Thoracic aorta (tissue), 2 donors: ENCODE measurements around the gene CLCA2. TPM values are rescaled to one million over a fixed set of nuclear protein-coding genes. Genes with fewer than 3 reads are reported as not detected.

Experiments
- ATAC-seq: fragments of 150-250 bp; one replicate; pipeline ENCODE4 v1.8.0; 2017; ENCODE audit warnings: low read depth; ENCODE audit not compliant: insufficient number of reproducible peaks, low FRiP score
- DNase-seq: peaks from one replicate; pipeline ENCODE4 v3.0.0-alpha.2; 2020; ENCODE audit warnings: low spot score
- H3K27ac ChIP-seq, 2 donors: fragments of 200-600 bp; sonication (generic); 1 replicate in 1 of 2; 2 replicates in 1 of 2; pipeline ENCODE4 v1.5.1; 2016; ENCODE audit warnings: mild to moderate bottlenecking in 2 of 2, moderate library complexity in 2 of 2
- H3K27me3 ChIP-seq: fragments of 200-600 bp; sonication (generic); replicated peaks from 2 replicates; pipeline ENCODE4 v1.6.0; 2016; ENCODE audit warnings: mild to moderate bottlenecking; ENCODE audit not compliant: insufficient read depth
- H3K36me3 ChIP-seq: fragments of 200-600 bp; sonication (generic); one replicate; pipeline ENCODE4 v1.5.1; 2016
- H3K4me1 ChIP-seq, 2 donors: fragments of 200-600 bp; sonication (generic); 1 replicate in 1 of 2; 2 replicates in 1 of 2; pipeline versions ENCODE4 v1.5.1 to v1.6.0; 2016; ENCODE audit warnings: low read depth in 2 of 2, mild to moderate bottlenecking in 1 of 2; ENCODE audit not compliant: control insufficient read depth in 1 of 2
- H3K4me3 ChIP-seq: fragments of 200-600 bp; sonication (generic); 2 replicates; pipeline ENCODE4 v1.5.1; 2016; ENCODE audit warnings: mild to moderate bottlenecking
- H3K9me3 ChIP-seq: fragments of 200-600 bp; sonication (generic); 2 replicates; pipeline ENCODE4 v1.5.1; 2016
- CTCF ChIP-seq: fragments of 200-600 bp; sonication (generic); IDR thresholded peaks from one replicate; pipeline ENCODE4 v1.5.1; 2019; ENCODE audit warnings: antibody characterized with exemption
- total RNA-seq, 2 donors: library from RNA; depleted of rRNA; stranded (reverse); fragments of >200 nt; gene quantifications; one replicate each; pipeline versions ENCODE4 v1.1.0 to v1.2.3, GENCODE V29; 2016

The CLCA2 gene
- total RNA-seq, 2 donors from 2014 or later: 0.28 TPM; not detected in 1

GRCh38 chr1:86394416-86394815, 29.6 kb upstream of the CLCA2 start:
- no peak for DNase-seq
- no peak for ATAC-seq
- Histone ChIP-seq H3K27me3 (no peaks in the 10 kb centered on the region), H3K9me3 (no peaks in the 10 kb centered on the region), H3K4me3 (no peak overlapping the region), H3K27ac (no peak overlapping the region), H3K4me1 (peaks cover 3 to 19% of the 10 kb centered on the region in 2 donors), H3K36me3 (no peaks in the 10 kb centered on the region)
- no peak for TF ChIP-seq CTCF

- peak; percentile 75 for ATAC-seq
Measured at GRCh38 chr1:86395751-86396497, 28.0 kb upstream of the CLCA2 start, which contains the start of gene ODF2L. Gene ODF2L, minus strand, starts transcription at chr1:86396323. Its CDS starts 9,296 bp downstream, at chr1:86387027.

GRCh38 chr1:86396498-86396890, 27.5 kb upstream of the CLCA2 start:
- no peak for TF ChIP-seq CTCF
- DNase-seq (no peak), ATAC-seq (peak; percentile 14)
- no peaks in the 10 kb centered on the region for H3K36me3 ChIP-seq
- H3K27ac ChIP-seq: peak overlapping the region; percentile 36 to 75
- H3K4me1 ChIP-seq: peaks cover 3 to 19% of the 10 kb centered on the region in 2 donors
- no peaks in the 10 kb centered on the region for H3K27me3 ChIP-seq
- peak overlapping the region; percentile 90 for H3K4me3 ChIP-seq
- H3K9me3 ChIP-seq: no peaks in the 10 kb centered on the region

More at GRCh38 chr1:86395751-86396497, 28.0 kb upstream of the CLCA2 start, which contains the start of gene ODF2L:
- H3K9me3 ChIP-seq: no peaks in the 10 kb centered on the region
- peak within 1 kb of the TSS; percentile 90 for H3K4me3 ChIP-seq
- peaks cover 3 to 19% of the 10 kb centered on the region in 2 donors for H3K4me1 ChIP-seq
- no peaks in the 10 kb centered on the region for H3K36me3 ChIP-seq
- no peak for TF ChIP-seq CTCF
- DNase-seq: peak; percentile 41
- no peaks in the 10 kb centered on the region for H3K27me3 ChIP-seq
- peak within 1 kb of the TSS; percentile 36 to 75 for H3K27ac ChIP-seq

GRCh38 chr1:86409416-86410021, 14.5 kb upstream of the CLCA2 start:
- no peak for DNase-seq
- no peak for TF ChIP-seq CTCF
- no peaks in the 10 kb centered on the region for H3K27me3 ChIP-seq
- no peak overlapping the region for H3K27ac ChIP-seq
- no peaks in the 10 kb centered on the region for H3K36me3 ChIP-seq
- H3K4me1 ChIP-seq: no peaks in the 10 kb centered on the region
- ATAC-seq: no peak
- no peaks in the 10 kb centered on the region for H3K9me3 ChIP-seq
- no peak overlapping the region for H3K4me3 ChIP-seq

- DNase-seq: no peak
- Histone ChIP-seq H3K4me3 (no peak overlapping the region), H3K9me3 (no peaks in the 10 kb centered on the region), H3K36me3 (no peaks in the 10 kb centered on the region), H3K4me1 (no peaks in the 10 kb centered on the region), H3K27me3 (no peaks in the 10 kb centered on the region), H3K27ac (no peak overlapping the region)
- TF ChIP-seq CTCF: no peak
- ATAC-seq: no peak
Measured at GRCh38 chr1:86410879-86411278, 13.1 kb upstream of the CLCA2 start.
